DMS53 (cell line): ENCODE data around the gene PSTK.

Source experiments
- DNase-seq: peaks from one replicate; lab custom pipeline; 2025; lab: John Stamatoyannopoulos, UW

PSTK gene, protein sequence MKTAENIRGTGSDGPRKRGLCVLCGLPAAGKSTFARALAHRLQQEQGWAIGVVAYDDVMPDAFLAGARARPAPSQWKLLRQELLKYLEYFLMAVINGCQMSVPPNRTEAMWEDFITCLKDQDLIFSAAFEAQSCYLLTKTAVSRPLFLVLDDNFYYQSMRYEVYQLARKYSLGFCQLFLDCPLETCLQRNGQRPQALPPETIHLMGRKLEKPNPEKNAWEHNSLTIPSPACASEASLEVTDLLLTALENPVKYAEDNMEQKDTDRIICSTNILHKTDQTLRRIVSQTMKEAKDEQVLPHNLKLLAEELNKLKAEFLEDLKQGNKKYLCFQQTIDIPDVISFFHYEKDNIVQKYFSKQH

DNA sequence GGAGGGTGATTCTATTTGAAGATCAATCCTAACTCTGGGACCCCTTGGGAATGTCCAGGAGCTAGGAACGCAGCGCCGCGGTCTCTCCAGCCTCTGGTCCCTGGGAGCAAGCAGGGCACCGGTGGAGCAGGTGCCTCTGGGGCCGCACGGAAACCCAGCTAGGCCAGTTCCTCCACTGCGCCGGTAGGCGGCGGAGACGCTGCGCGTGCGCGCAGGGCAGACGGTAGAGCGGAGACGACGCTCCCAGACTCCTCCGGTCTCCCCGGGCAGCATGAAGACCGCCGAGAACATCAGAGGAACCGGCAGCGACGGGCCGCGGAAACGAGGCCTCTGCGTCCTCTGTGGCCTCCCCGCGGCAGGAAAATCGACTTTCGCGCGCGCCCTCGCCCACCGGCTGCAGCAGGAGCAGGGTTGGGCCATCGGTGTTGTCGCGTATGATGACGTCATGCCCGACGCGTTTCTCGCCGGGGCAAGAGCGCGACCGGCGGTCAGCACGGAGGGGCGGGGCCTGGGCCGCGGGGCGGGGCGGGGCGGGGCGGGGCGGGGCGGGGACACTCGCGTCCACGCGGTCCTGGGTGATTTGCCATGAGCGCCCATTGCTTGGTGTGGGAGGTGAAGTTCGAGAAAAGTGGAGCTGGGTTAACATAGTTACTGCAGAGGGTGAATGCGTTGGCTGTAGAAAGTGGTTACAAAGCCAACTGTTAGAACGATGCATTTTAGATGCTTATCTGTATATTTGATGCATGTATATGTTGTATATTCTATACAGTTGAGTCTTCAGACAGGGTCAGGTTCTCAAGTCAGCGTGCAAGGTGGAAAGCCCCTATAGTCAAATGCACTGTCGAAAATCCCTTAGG lies at the start of gene PSTK:
TSS of gene PSTK (plus strand) at position 193 of the 857 bp plus-strand sequence. CDS start at position 272, 79 bp downstream.
- peak; percentile 95 for DNase-seq

- no peak for DNase-seq
Observed at GRCh38 chr10:122931088-122931906, 48.9 kb upstream of the PSTK start.

- DNase-seq = no peak
Observed at GRCh38 chr10:122939133-122939855, 40.9 kb upstream of the PSTK start.

DNA sequence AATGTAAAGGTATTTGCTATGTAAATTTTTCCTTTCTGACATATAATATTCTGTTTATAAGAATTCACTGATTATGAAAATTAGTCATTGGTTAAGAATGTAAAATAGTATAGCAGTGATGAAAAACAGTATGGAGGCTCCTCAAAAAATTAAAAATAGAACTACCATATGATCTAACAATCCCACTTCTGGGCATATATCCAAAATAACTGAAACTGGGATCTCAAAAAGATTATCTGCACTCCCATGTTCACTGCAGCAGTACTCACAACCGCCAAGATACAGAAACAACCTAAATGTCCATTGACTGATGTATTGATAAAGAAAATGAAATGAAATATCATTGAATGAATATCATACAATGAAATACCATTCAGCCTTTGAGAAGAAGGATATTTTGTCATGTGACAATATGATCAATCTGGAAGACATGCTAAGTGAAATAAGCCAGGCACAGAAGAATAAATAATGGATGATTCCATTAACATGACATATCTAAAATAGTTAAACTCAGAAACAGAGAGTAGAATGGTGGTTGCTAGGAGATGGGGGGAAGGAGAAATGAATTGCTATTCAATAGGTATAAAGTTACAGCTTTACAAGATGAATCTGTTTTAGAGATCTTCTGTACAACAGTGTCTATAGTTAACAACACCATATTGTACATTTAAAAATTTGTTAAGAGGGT lies 40.2 kb upstream of the PSTK start:
- no peak for DNase-seq

GRCh38 chr10:122949296-122949695 lies 30.9 kb upstream of the PSTK start:
- DNase-seq = no peak

DNA sequence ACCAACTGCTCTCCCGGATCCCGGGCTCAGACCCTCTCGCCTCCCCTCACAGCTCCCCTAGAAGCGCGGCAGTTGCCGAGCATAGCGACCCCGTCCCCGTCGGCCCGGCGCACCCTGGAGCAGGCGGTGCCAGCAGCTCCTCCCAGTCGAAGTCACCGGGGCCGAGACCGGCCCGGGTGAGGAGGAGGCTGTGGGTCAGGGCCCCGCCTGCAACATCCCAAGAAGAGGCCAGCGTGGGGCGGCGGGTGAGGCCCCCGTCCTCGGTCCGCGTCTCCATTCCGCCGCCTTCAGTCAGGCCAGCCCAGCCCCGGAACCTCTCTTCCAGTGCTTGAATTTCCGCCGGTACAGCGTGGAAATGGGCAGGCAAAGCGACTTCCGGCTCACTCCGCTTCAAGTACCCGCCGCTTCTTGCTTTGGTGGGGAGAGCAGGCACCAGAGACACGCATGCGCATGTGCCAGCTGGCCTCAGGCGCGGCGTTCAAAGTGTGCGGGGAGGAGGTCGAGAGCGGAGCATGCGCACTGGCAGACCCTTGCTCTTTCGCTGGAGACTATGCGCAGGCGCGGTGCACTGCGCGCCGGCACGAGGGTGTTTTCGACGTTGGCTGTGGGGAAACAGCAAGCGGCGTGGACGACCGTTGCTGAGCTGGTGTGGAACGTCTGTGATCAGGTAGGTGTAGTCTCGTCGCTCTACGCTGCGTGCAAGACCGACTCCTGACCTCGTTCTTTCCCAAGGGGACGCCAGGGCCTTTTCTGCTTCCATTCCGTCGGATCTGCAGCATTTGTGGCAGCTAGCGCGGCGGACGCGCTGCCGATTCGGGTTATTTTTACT lies 26.1 kb upstream of the PSTK start, which contains the start of gene C10orf88:
TSS of gene C10orf88 (minus strand) at position 326 of the 829 bp plus-strand sequence. CDS start at position 277, 49 bp downstream.
- DNase-seq = peak; percentile 99

GRCh38 chr10:122954731-122955050 lies 25.5 kb upstream of the PSTK start:
- peak; percentile 42 for DNase-seq

DNA sequence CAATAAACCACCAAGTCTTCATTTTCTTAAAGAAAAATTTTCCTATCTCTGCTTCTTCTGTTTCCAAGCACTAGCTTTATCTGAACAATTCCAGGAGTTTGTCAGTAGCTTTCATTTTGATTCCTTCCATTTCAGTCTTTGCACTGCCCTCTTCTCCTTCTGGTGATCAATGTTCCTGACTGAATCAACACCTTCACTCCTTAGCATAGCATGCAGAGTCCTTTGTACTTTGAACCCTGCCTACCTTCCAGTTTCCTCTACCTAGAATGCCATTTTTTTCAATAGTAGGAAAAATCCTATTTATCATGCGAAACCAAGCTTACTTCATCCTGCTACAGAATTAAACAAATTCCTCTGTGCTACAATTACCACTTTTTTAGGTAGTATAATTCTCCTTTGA lies 24.3 kb upstream of the PSTK start:
- DNase-seq = no peak

DNA sequence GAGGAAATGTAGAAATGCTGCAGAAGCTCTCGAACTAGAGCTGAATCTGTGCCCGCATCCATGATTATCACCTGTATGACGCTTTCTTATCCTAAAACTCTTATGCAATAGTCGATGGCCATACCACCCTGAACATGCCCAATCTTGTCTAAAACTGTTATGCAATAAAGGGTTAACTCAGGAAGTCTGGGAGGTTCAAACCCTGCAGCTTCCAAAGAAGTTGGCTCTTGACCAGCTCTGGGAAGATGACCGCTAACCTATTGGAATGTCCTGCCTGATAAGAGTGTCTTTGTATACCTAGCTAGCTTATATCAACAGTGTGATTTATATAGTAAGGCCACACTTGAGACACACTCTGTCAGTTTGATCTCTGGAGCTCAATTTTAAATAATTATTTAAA lies 22.7 kb upstream of the PSTK start:
- DNase-seq = no peak

GRCh38 chr10:122962405-122962804 lies 17.8 kb upstream of the PSTK start:
- DNase-seq = no peak

DNA sequence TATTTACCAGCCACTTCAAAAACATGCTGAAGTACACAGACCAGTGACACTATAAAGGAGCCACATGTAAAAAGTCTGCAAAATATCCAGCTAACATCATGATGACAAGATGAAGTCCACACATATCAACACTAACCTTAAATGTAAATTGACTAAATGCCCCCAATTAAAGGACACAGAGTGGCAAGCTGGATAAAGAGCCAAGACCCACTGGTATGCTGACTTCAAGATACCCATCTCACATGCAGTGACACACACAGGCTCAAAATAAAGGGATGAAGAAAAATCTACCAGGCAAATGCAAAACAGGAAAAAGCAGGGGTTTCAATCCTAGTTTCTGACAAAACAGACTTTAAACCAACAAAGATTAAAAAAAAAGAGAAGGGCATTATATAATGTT lies 13.3 kb upstream of the PSTK start:
- DNase-seq = no peak

DNA sequence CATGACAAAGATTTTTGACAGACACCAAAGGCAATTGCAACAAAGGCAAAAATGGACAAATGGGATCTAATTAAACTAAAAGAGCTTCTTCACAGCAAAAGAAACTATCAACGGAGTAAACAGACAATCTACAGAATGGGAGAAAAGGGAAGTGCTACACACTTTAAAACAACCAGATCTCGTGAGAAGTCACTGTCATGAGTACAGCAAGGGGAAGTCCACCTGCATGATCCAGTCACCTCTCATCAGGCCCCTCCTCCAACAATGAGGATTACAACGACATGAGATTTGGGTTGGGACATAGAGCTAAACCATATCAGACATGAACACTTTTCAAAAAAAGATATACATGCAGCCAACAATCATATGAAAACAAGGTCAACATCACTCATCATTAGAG lies 11.5 kb upstream of the PSTK start:
- DNase-seq = no peak

DNA sequence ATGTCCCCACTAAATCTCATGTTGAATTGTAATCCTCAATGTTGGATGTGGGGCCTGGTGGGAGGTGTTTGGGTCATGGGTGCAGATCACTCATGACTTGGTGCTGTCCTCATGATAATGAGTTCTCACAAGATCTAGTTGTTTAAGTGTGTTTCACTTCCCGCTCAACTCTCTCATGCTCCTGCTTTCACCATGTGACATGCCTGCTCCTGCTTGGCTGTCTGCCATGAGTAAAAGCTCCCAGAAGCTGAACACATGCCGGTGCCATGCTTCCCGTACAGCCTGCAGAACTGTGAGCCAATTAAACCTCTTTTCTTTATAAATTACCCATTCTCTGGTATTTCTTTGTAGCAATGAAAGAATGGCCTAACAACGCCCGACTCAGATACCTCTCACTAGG lies 6.2 kb upstream of the PSTK start:
- DNase-seq = no peak

DNA sequence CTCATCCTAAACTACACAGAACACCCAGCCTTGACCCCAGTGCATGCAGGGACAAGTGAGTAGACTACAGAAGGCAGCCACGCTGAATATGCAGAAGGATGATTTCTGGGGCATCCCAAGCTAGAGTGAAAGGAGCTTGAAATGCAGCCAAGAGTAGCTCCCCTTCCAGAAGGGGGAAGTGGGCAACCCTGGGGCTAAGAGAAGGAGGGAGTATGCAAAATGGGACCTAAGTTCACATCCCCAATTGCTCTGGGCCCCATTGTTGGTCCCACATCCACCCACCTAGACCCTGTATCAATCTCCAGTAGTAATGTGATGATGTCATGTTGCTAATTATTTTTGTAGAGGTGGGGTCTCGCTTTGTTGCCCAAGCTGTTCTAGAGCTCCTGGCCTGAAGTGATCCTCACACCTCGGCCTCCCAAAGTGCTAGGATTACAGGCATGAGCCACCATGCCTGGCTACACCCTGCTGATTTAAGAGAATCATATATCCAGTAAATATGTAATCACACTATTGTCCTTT lies 5.6 kb upstream of the PSTK start:
- DNase-seq = no peak

- DNase-seq = peak; percentile 56
Observed at GRCh38 chr10:122981066-122981464, 864 bp downstream of the PSTK start.

GRCh38 chr10:122983898-122984297 lies 3.7 kb downstream of the PSTK start:
- no peak for DNase-seq

DNA sequence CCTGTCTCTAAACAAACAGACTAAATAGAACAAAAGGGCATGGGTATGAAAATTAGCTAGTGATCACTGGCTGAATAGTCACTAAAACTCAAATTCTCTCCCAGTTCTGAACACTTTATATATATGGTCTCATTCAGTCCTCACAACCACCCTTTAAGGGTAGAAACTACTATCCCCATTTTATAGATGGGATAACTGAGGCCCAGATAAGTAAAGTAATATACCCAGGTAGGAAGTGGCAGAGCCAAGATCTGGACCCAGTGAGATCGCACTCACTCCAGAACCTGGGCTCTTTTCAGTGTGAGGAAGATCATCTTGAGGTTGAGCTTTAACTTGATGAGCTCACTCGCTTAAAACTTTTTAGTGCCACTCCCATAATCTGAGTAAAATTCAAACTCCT lies 4.5 kb downstream of the PSTK start:
- DNase-seq = no peak

- no peak for DNase-seq
Observed at GRCh38 chr10:122986335-122986734, 6.1 kb downstream of the PSTK start.

GRCh38 chr10:122988501-122988900 lies 8.3 kb downstream of the PSTK start:
- no peak for DNase-seq

DNA sequence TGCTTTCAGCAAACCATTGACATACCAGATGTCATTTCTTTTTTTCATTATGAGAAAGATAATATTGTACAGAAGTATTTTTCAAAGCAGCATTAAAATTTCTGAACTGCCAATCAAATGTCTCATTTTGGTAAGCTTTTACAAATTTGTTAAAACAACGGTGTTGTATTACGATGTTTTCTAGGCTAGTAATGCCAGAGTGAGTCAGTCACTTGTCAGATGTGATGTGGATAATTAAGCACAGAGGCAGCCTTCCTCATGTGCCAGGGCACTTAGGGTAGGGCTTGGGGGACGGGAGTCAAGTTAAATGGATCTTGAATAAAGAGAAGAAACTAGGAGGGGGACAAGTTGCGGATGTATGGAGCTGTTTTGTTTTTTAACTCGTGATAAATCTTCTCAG lies 10.1 kb downstream of the PSTK start:
- DNase-seq = no peak
